Neural progenitor cell (in vitro differentiated cells): ENCODE results near the gene C12orf56. TPM values are rescaled to one million over a fixed set of nuclear protein-coding genes. Genes with fewer than 3 reads are reported as not detected.
"Not testable (repeated sequence)": the region's sequence is repeated elsewhere in the genome, so short reads cannot be mapped to it uniquely, and the experiment has no call there.

Source experiments
- DNase-seq: peaks from one replicate; pipeline ENCODE4 v3.0.0-alpha.2; 2016; ENCODE audit warnings: low spot score
- H2AFZ ChIP-seq: fragments of 200-600 bp; sonication (generic); replicated peaks from 2 replicates; pipeline ENCODE4 v1.6.1; 2016; ENCODE audit warnings: antibody characterized with exemption
- H3F3A ChIP-seq: fragments of 200-600 bp; sonication (generic); 2 replicates; pipeline ENCODE4 v1.6.1; 2016; ENCODE audit warnings: antibody characterized with exemption, low read depth
- H3K27ac ChIP-seq: fragments of 200-600 bp; sonication (generic); 2 replicates; pipeline ENCODE4 v1.5.1; 2016; ENCODE audit warnings: mild to moderate bottlenecking
- H3K27me3 ChIP-seq: fragments of 200-600 bp; sonication (generic); 2 replicates; pipeline ENCODE4 v1.6.1; 2016; ENCODE audit warnings: mild to moderate bottlenecking, moderate library complexity
- H3K36me3 ChIP-seq: fragments of 200-600 bp; sonication (generic); 2 replicates; pipeline ENCODE4 v1.5.1; 2016
- H3K4me1 ChIP-seq: fragments of 200-600 bp; sonication (generic); 2 replicates; pipeline ENCODE4 v1.6.1; 2016; ENCODE audit warnings: mixed run types
- H3K4me2 ChIP-seq: fragments of 200-600 bp; sonication (generic); 2 replicates; pipeline ENCODE4 v1.6.1; 2016
- H3K4me3 ChIP-seq: fragments of 200-600 bp; sonication (generic); 2 replicates; pipeline ENCODE4 v1.5.1; 2016
- H3K79me2 ChIP-seq: fragments of 200-600 bp; sonication (generic); 2 replicates; pipeline ENCODE4 v1.6.1; 2016; ENCODE audit warnings: low read depth
- H3K9ac ChIP-seq: fragments of 200-600 bp; sonication (generic); 2 replicates; pipeline ENCODE4 v1.6.1; 2016
- H3K9me3 ChIP-seq: fragments of 200-600 bp; sonication (generic); 2 replicates; pipeline ENCODE4 v1.5.1; 2016; ENCODE audit warnings: low read depth
- H4K20me1 ChIP-seq: fragments of 200-600 bp; sonication (generic); 2 replicates; pipeline ENCODE4 v1.6.1; 2016; ENCODE audit warnings: low read depth
- H3K27ac Mint-ChIP-seq: 3 replicates; pipeline ENCODE4 v1.8.0; 2021; ENCODE audit warnings: mixed read lengths
- H3K27me3 Mint-ChIP-seq: 2 replicates; pipeline ENCODE4 v1.8.0; 2022; ENCODE audit warnings: low read depth, mild to moderate bottlenecking, inconsistent platforms, moderate library complexity, mixed read lengths; ENCODE audit not compliant: insufficient read depth
- H3K36me3 Mint-ChIP-seq: 3 replicates; pipeline ENCODE4 v1.8.0; 2021; ENCODE audit warnings: mixed read lengths
- H3K4me1 Mint-ChIP-seq: 3 replicates; pipeline ENCODE4 v1.8.0; 2021; ENCODE audit warnings: mixed read lengths
- H3K4me3 Mint-ChIP-seq: 3 replicates; pipeline ENCODE4 v1.8.0; 2021; ENCODE audit warnings: mild to moderate bottlenecking, moderate library complexity, mixed read lengths
- H3K9me3 Mint-ChIP-seq: 3 replicates; pipeline ENCODE4 v1.8.0; 2020; ENCODE audit warnings: mixed read lengths
- CTCF ChIP-seq: fragments of 200-600 bp; sonication (generic); IDR thresholded peaks from 2 replicates; pipeline ENCODE4 v1.5.1; 2017; ENCODE audit warnings: antibody characterized with exemption, mild to moderate bottlenecking
- EZH2 ChIP-seq: fragments of 200-600 bp; sonication (generic); IDR thresholded peaks from 2 replicates; pipeline ENCODE4 v1.6.1; 2017; ENCODE audit warnings: antibody characterized with exemption, mild to moderate bottlenecking, moderate library complexity
- EZH2phosphoT487 ChIP-seq: fragments of 200-600 bp; sonication (generic); IDR thresholded peaks from 2 replicates; pipeline ENCODE4 v1.6.1; 2017; ENCODE audit warnings: antibody characterized with exemption
- total RNA-seq: library from RNA; depleted of rRNA; stranded (reverse); fragments of >200 nt; gene quantifications from 2 replicates; pipeline ENCODE4 v1.2.3, GENCODE V29; 2015; ENCODE audit warnings: low replicate concordance

Gene C12orf56
- total RNA-seq, 1 donor from 2014 or later = 4.2 TPM

DNA sequence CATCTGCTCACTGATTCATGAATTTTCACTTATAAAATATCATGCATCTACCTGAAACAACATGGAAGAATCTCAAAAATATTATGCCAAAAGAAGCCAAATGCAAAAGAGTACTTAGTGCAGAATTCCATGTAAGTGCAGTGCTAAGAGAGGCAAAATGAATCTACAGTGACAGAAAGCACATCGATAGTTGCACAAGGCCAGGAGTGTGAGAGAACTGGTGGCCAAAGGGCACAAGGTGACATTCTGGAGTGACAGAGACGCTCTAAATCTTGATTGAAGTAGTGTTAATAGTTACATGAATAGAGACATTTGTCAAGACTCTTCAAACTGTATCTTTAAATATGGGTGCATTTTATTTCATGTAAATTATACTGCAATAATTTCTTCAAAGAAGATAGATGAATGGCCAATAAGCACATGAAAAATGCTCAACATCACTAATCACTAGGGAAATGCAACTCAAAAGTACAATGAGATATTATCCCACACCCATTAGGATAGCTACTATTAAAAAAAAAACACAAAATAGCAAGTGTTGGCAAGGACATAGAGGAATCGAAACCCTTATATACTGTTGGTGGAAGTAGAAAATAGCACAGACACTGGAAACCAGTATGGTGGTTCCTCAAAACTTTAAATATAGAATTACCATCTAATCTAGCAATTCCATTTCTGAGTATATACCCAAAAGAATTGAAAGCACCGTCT lies 96.7 kb downstream of the C12orf56 start:
- Histone ChIP-seq H3K27ac (no peak overlapping the region), H3K36me3 (no peaks in the 10 kb centered on the region), H3F3A (no peaks in the 10 kb centered on the region), H3K9me3 (no peaks in the 10 kb centered on the region), H4K20me1 (no peaks in the 10 kb centered on the region), H3K4me3 (no peak overlapping the region), H3K4me1 (no peaks in the 10 kb centered on the region), H3K27me3 (no peaks in the 10 kb centered on the region), H3K79me2 (no peaks in the 10 kb centered on the region), H3K4me2 (no peak overlapping the region), H2AFZ (no peak overlapping the region), H3K9ac (no peak overlapping the region)
- Mint-ChIP-seq H3K9me3 (no peaks in the 10 kb centered on the region), H3K27me3 (no peaks in the 10 kb centered on the region), H3K4me1 (no peaks in the 10 kb centered on the region), H3K36me3 (no peaks in the 10 kb centered on the region), H3K27ac (no peak overlapping the region), H3K4me3 (no peak overlapping the region)
- TF ChIP-seq EZH2 = no peak
- no peak for TF ChIP-seq CTCF
- TF ChIP-seq EZH2phosphoT487 = no peak
- no peak for DNase-seq

DNA sequence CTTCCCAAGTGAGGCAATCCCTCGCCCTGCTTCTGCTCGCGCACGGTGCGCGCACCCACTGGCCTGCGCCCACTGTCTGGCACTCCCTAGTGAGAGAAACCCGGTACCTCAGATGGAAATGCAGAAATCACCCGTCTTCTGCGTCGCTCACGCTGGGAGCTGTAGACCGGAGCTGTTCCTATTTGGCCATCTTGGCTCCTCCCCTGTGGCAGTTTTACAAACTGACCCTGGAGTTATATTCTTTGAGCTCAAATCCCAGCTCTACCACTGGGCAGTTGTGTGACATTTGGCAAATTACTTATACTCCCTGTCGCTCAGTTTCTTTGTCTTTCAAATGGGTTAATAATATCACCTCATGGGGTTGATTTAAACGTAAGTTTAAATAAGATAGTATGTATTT lies 97.4 kb downstream of the C12orf56 start:
- not testable (repeated sequence) for H3K27ac ChIP-seq, H3K4me3 Mint-ChIP-seq, H2AFZ ChIP-seq, H3K9ac ChIP-seq, H3K36me3 Mint-ChIP-seq, H3K27ac Mint-ChIP-seq, H3K27me3 Mint-ChIP-seq, H3K4me1 Mint-ChIP-seq, H3F3A ChIP-seq, H3K9me3 ChIP-seq, H3K27me3 ChIP-seq, H3K9me3 Mint-ChIP-seq, H3K4me1 ChIP-seq, H3K4me2 ChIP-seq, H3K4me3 ChIP-seq, DNase-seq, H4K20me1 ChIP-seq, H3K36me3 ChIP-seq, H3K79me2 ChIP-seq

GRCh38 chr12:64286521-64286920 lies 104.0 kb downstream of the C12orf56 start:
- no peaks in the 10 kb centered on the region for H3K4me1 ChIP-seq
- H3K9me3 ChIP-seq = no peaks in the 10 kb centered on the region

More at GRCh38 chr12:64286521-64286920, 104.0 kb downstream of the C12orf56 start:
- H3K9me3 Mint-ChIP-seq = no peaks in the 10 kb centered on the region
- Histone ChIP-seq H3F3A (no peaks in the 10 kb centered on the region), H2AFZ (no peak overlapping the region), H3K27ac (no peak overlapping the region), H3K79me2 (no peaks in the 10 kb centered on the region), H3K9ac (no peak overlapping the region), H3K4me2 (no peak overlapping the region), H3K27me3 (no peaks in the 10 kb centered on the region), H3K4me3 (no peak overlapping the region), H4K20me1 (no peaks in the 10 kb centered on the region), H3K36me3 (no peaks in the 10 kb centered on the region)
- H3K36me3 Mint-ChIP-seq = no peaks in the 10 kb centered on the region
- H3K27me3 Mint-ChIP-seq = no peaks in the 10 kb centered on the region
- peaks cover 3% of the 10 kb centered on the region for H3K4me1 Mint-ChIP-seq
- no peak for DNase-seq
- no peak for TF ChIP-seq CTCF
- no peak for TF ChIP-seq EZH2phosphoT487
- no peak overlapping the region for H3K4me3 Mint-ChIP-seq
- no peak overlapping the region for H3K27ac Mint-ChIP-seq
